HepG2 (cell line): ENCODE data around the gene LRIF1. TPM values are rescaled to one million over a fixed set of nuclear protein-coding genes. Genes with fewer than 3 reads are reported as not detected.

Experiments
- CREB3 ChIP-seq: sonication (generic); formaldehyde crosslinking; IDR thresholded peaks from 2 replicates; pipeline ENCODE4 v1.5.0; 2020; ENCODE audit warnings: missing genetic modification reagents
- GATAD2A ChIP-seq: IDR thresholded peaks from 2 replicates; pipeline ENCODE4 v1.6.1; 2016
- KLF6 ChIP-seq: IDR thresholded peaks from 2 replicates; pipeline ENCODE4 v1.8.0; 2016; ENCODE audit warnings: missing biosample characterization, missing genetic modification reagents
- MEIS2 ChIP-seq: sonication (generic); formaldehyde crosslinking; IDR thresholded peaks from 2 replicates; pipeline ENCODE4 v1.9.0; 2021; ENCODE audit warnings: mild to moderate bottlenecking, missing genetic modification reagents
- MYNN ChIP-seq: sonication (generic); formaldehyde crosslinking; IDR thresholded peaks from 2 replicates; pipeline ENCODE4 v1.4.0; 2020; ENCODE audit warnings: mild to moderate bottlenecking, low read depth, missing genetic modification reagents
- POLR2A ChIP-seq, 2 experiments: IDR thresholded peaks; 2 replicates each; pipeline ENCODE4 v1.6.1; 2011; ENCODE audit warnings: low read depth in 2 of 2, low read length in 2 of 2, mild to moderate bottlenecking in 1 of 2, moderate library complexity in 1 of 2; ENCODE audit not compliant: insufficient read depth in 1 of 2
- POLR2AphosphoS5 ChIP-seq: IDR thresholded peaks from 2 replicates; pipeline ENCODE4 v1.6.1; 2012; ENCODE audit warnings: low read depth, low read length
- SIN3B ChIP-seq: fragments of 150-350 bp; IDR thresholded peaks from 2 replicates; pipeline ENCODE4 v1.6.1; 2014; ENCODE audit warnings: low read length
- SMAD3 ChIP-seq: sonication (generic); formaldehyde crosslinking; IDR thresholded peaks from 2 replicates; pipeline ENCODE4 v1.4.0; 2020; ENCODE audit warnings: missing genetic modification reagents
- SOX5 ChIP-seq: IDR thresholded peaks from 2 replicates; pipeline ENCODE4 v1.6.1; 2016; ENCODE audit warnings: borderline replicate concordance
- TSC22D2 ChIP-seq: sonication (generic); formaldehyde crosslinking; IDR thresholded peaks from 2 replicates; pipeline ENCODE4 v1.5.1; 2020; ENCODE audit warnings: missing genetic modification reagents, mild to moderate bottlenecking, borderline replicate concordance
- ZNF234 ChIP-seq: sonication (generic); formaldehyde crosslinking; conservative IDR thresholded peaks from 2 replicates; pipeline ENCODE4 v1.5.1; 2020; ENCODE audit warnings: mild to moderate bottlenecking, missing genetic modification reagents
- ZNF282 ChIP-seq: fragments of 450-650 bp; IDR thresholded peaks from 2 replicates; pipeline ENCODE4 v1.6.1; 2018; ENCODE audit not compliant: partially characterized antibody
- ZNF446 ChIP-seq: sonication (generic); formaldehyde crosslinking; IDR thresholded peaks from 2 replicates; pipeline ENCODE4 v1.5.0; 2020; ENCODE audit warnings: mild to moderate bottlenecking, missing genetic modification reagents
- ZNF768 ChIP-seq: sonication (generic); formaldehyde crosslinking; IDR thresholded peaks from 2 replicates; pipeline ENCODE4 v1.4.0; 2020; ENCODE audit warnings: missing genetic modification reagents
- polyA plus RNA-seq, 8 experiments: library from polyadenylated mRNA; depleted of rRNA in 3 of 8; stranded (reverse) in 7 of 8; unstranded in 1 of 8; fragments of >200 nt; fragmentation: Illumina TruSeq in 4 of 8; extraction: Trizol in 4 of 8; gene quantifications; 2 replicates each; pipeline versions ENCODE4 v1.2.1 to v1.2.3, GENCODE V29; 2011 to 2016; ENCODE audit warnings: low read depth in 4 of 8, missing spikeins in 1 of 8, mixed read lengths in 1 of 8; ENCODE audit not compliant: insufficient read depth in 1 of 8
- total RNA-seq, 5 experiments: library from RNA; depleted of rRNA; stranded (reverse); fragments of >200 nt; fragmentation: Illumina TruSeq; extraction: Trizol; gene quantifications; 2 replicates each; pipeline ENCODE4 v1.2.3, GENCODE V29; 2016; ENCODE audit warnings: low read depth in 1 of 5
- TF ChIP-seq, protein P1 (sequence below): sonication (generic); formaldehyde crosslinking; IDR thresholded peaks from 2 replicates; pipeline ENCODE4 v1.4.0; 2020; ENCODE audit warnings: missing genetic modification reagents
- TF ChIP-seq, protein P2 (sequence below): sonication (generic); IDR thresholded peaks from 2 replicates; pipeline ENCODE4 v1.6.1; 2016; ENCODE audit warnings: low read depth, borderline replicate concordance
- TF ChIP-seq, protein P3 (sequence below), 2 experiments: fragments of 450-650 bp in 1 of 2; sonication (generic) in 1 of 2; formaldehyde crosslinking in 1 of 2; IDR thresholded peaks; 2 replicates each; pipeline versions ENCODE4 v1.6.1 to v1.8.0; 2016 to 2022; ENCODE audit warnings: antibody characterized with exemption in 1 of 2, mild to moderate bottlenecking in 1 of 2, missing genetic modification reagents in 1 of 2

Gene LRIF1
- total and polyA plus RNA-seq, 2 of the 13 experiments (the other 11 are each of a cell fraction or from before 2014, with no cell fraction given) = 18.4 to 42.4 TPM

GRCh38 chr1:110962892-110963690 lies 631 bp downstream of the LRIF1 start (continued):
- no peak; the same call in 1 of the 2 replicates for TF ChIP-seq MEIS2 (CRISPR knock-in tag)
- peak; percentile 40; the same call in 1 of the 2 replicates for TF ChIP-seq MYNN (CRISPR knock-in tag)
- no peak for TF ChIP-seq SIN3B
- TF ChIP-seq, protein P1, sequence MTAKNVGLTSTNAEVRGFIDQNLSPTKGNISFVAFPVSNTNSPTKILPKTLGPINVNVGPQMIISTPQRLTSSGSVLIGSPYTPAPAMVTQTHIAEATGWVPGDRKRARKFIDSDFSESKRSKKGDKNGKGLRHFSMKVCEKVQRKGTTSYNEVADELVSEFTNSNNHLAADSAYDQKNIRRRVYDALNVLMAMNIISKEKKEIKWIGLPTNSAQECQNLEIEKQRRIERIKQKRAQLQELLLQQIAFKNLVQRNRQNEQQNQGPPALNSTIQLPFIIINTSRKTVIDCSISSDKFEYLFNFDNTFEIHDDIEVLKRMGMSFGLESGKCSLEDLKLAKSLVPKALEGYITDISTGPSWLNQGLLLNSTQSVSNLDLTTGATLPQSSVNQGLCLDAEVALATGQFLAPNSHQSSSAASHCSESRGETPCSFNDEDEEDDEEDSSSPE (CRISPR knock-in tag) = peak; percentile 83
- 0 out of 2 replicates have a peak, but pooled peaks have one; percentile 2 for TF ChIP-seq ZNF768 (CRISPR knock-in tag)
- TF ChIP-seq POLR2A (IDR thresholded peaks at IDR 0.05; ENCODE audit: insufficient read depth in 1 of 2, low read depth in 2 of 2, low read length in 2 of 2) = no peak
- 0 out of 2 replicates have a peak, but pooled peaks have one; percentile 16 for TF ChIP-seq TSC22D2 (CRISPR knock-in tag)
- TF ChIP-seq GATAD2A (CRISPR knock-in tag) = peak; percentile 76
- peak; percentile 8; the same call in 1 of the 2 replicates for TF ChIP-seq SMAD3 (CRISPR knock-in tag)
- TF ChIP-seq, protein P2, sequence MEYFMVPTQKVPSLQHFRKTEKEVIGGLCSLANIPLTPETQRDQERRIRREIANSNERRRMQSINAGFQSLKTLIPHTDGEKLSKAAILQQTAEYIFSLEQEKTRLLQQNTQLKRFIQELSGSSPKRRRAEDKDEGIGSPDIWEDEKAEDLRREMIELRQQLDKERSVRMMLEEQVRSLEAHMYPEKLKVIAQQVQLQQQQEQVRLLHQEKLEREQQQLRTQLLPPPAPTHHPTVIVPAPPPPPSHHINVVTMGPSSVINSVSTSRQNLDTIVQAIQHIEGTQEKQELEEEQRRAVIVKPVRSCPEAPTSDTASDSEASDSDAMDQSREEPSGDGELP = no peak
- no peak for TF ChIP-seq ZNF282
- TF ChIP-seq ZNF446 (CRISPR knock-in tag) = 0 out of 2 replicates have a peak, but pooled peaks have one; percentile 49
- TF ChIP-seq, protein P3, sequence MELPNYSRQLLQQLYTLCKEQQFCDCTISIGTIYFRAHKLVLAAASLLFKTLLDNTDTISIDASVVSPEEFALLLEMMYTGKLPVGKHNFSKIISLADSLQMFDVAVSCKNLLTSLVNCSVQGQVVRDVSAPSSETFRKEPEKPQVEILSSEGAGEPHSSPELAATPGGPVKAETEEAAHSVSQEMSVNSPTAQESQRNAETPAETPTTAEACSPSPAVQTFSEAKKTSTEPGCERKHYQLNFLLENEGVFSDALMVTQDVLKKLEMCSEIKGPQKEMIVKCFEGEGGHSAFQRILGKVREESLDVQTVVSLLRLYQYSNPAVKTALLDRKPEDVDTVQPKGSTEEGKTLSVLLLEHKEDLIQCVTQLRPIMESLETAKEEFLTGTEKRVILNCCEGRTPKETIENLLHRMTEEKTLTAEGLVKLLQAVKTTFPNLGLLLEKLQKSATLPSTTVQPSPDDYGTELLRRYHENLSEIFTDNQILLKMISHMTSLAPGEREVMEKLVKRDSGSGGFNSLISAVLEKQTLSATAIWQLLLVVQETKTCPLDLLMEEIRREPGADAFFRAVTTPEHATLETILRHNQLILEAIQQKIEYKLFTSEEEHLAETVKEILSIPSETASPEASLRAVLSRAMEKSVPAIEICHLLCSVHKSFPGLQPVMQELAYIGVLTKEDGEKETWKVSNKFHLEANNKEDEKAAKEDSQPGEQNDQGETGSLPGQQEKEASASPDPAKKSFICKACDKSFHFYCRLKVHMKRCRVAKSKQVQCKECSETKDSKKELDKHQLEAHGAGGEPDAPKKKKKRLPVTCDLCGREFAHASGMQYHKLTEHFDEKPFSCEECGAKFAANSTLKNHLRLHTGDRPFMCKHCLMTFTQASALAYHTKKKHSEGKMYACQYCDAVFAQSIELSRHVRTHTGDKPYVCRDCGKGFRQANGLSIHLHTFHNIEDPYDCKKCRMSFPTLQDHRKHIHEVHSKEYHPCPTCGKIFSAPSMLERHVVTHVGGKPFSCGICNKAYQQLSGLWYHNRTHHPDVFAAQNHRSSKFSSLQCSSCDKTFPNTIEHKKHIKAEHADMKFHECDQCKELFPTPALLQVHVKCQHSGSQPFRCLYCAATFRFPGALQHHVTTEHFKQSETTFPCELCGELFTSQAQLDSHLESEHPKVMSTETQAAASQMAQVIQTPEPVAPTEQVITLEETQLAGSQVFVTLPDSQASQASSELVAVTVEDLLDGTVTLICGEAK (IDR thresholded peaks at IDR 0.05) = no peak
- TF ChIP-seq, protein P3 (CRISPR knock-in tag; IDR thresholded peaks at IDR 0.05) = peak; percentile 79; the same call in 1 of the 2 replicates
- TF ChIP-seq SOX5 (CRISPR knock-in tag) = 0 out of 2 replicates have a peak, but pooled peaks have one; percentile 13
- TF ChIP-seq KLF6 = peak; percentile 80; the same call in 1 of the 2 replicates
- TF ChIP-seq POLR2AphosphoS5 = no peak
- peak; percentile 15; the same call in 1 of the 2 replicates for TF ChIP-seq CREB3 (CRISPR knock-in tag)
- peak; percentile 58; the same call in 1 of the 2 replicates for TF ChIP-seq ZNF234
